HG03457 (cell line): ENCODE measurements around the gene ICAM4.

Source experiments
- ATAC-seq: cut with Tn5 transposase; IDR thresholded peaks from one replicate; pipeline ENCODE4 v1.9.1; 2021; ENCODE audit warnings: moderate number of reproducible peaks; ENCODE audit not compliant: unreplicated experiment

Gene ICAM4

DNA sequence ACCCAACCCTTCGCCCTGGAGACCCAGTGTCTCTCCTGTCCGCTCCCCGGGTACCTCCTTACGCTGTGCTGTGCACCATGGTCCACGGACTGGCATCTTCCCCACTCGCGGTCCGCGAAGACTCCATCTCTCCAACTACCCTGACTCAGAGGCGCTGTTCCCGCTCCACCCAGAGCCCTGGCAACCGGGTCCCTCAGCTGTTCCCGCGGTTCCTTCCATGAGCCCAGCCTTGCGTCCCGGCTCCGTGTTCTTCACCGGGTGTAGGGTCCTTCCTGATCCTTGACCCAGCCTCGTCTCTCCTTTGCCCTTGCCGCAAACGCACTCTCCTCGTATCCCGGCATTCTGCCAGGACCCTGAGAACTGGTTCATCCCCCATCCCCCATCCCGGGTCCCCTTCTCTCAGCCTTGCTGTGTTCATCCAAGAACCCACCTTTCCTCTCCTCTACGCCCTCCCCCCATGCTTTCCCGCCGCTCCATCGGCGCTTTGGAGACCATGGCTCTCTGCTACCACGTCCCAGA is 3.7 kb downstream of the ICAM4 start:
- ATAC-seq = no peak

DNA sequence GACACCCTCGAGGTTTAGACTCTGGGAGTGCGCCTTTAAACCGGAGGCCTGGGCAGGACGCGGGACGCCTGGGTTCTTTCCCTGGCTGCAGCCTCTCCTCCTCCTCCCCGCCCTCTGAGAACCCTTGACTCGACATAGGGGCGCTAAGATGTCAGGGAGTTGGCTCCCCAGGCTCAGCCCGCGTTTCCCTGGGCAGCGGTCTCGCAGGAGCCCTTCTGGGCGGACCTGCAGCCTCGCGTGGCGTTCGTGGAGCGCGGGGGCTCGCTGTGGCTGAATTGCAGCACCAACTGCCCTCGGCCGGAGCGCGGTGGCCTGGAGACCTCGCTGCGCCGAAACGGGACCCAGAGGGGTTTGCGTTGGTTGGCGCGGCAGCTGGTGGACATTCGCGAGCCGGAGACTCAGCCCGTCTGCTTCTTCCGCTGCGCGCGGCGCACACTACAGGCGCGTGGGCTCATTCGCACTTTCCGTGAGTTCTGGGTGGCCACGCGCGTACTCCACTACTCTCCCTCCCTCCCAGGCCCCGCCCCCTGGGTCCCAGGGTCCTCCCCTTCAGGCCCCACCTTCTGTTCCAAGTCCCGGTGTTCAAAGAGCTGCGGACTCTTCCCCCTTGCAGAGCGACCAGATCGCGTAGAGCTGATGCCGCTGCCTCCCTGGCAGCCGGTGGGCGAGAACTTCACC is 4.3 kb downstream of the ICAM4 start:
- no peak for ATAC-seq

DNA sequence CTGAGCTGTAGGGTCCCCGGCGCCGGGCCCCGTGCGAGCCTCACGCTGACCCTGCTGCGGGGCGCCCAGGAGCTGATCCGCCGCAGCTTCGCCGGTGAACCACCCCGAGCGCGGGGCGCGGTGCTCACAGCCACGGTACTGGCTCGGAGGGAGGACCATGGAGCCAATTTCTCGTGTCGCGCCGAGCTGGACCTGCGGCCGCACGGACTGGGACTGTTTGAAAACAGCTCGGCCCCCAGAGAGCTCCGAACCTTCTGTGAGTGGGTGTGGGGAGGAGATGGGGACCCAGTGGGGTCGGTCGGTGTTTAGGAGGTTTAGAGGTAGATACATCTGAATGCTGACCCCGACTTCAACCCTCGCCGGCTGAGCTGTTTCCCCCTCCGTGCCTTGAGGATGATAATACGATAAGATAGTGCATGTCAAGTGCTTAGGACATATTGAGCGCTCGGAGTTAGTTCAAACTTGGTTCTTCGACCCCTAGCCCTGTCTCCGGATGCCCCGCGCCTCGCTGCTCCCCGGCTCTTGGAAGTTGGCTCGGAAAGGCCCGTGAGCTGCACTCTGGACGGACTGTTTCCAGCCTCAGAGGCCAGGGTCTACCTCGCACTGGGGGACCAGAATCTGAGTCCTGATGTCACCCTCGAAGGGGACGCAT is 4.9 kb downstream of the ICAM4 start:
- ATAC-seq = no peak

GRCh38 chr19:10292206-10292788 is 5.5 kb downstream of the ICAM4 start:
- peak; percentile 34 for ATAC-seq

DNA sequence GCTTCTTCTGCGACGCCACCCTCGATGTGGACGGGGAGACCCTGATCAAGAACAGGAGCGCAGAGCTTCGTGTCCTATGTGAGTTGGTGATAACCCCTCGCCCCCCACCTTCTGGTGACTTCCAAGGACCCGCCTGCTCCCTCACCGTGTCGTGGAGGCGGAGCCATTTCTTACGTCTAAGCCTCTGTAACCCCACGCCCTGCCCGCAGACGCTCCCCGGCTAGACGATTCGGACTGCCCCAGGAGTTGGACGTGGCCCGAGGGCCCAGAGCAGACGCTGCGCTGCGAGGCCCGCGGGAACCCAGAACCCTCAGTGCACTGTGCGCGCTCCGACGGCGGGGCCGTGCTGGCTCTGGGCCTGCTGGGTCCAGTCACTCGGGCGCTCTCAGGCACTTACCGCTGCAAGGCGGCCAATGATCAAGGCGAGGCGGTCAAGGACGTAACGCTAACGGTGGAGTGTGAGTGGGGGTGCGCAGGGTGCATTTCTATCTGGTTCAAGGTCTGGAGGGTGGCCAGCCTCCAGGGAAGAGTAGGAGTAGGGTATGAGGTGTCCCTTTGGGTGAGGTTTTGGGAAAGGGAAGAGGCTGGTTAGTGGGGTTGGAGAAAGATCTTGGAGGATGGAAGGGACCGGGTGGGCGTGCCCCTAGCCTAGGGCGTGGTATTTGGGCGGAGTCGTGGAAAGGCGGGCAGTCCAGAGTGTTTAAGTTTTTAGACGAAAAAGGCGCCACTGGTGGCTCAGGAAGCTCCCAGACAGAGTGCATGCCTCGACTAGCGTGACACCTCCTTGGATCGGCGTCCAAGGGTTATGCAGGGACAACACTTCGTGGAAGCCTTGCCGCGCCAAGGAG is 6.3 kb downstream of the ICAM4 start:
- no peak for ATAC-seq

DNA sequence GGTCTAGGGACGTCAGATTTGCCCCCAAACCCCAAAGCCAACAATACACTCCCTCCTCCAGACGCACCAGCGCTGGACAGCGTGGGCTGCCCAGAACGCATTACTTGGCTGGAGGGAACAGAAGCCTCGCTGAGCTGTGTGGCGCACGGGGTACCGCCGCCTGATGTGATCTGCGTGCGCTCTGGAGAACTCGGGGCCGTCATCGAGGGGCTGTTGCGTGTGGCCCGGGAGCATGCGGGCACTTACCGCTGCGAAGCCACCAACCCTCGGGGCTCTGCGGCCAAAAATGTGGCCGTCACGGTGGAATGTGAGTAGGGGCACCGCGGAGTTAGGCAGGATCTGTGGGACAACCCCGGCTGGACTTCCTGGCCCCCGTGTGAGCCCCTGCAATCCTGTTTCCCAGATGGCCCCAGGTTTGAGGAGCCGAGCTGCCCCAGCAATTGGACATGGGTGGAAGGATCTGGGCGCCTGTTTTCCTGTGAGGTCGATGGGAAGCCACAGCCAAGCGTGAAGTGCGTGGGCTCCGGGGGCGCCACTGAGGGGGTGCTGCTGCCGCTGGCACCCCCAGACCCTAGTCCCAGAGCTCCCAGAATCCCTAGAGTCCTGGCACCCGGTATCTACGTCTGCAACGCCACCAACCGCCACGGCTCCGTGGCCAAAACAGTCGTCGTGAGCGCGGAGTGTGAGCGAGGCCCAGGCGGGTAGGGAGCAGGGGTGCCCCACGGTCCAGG is 7.0 kb downstream of the ICAM4 start:
- ATAC-seq = no peak

- ATAC-seq = no peak
Observed at GRCh38 chr19:10294368-10294697, 7.6 kb downstream of the ICAM4 start.

DNA sequence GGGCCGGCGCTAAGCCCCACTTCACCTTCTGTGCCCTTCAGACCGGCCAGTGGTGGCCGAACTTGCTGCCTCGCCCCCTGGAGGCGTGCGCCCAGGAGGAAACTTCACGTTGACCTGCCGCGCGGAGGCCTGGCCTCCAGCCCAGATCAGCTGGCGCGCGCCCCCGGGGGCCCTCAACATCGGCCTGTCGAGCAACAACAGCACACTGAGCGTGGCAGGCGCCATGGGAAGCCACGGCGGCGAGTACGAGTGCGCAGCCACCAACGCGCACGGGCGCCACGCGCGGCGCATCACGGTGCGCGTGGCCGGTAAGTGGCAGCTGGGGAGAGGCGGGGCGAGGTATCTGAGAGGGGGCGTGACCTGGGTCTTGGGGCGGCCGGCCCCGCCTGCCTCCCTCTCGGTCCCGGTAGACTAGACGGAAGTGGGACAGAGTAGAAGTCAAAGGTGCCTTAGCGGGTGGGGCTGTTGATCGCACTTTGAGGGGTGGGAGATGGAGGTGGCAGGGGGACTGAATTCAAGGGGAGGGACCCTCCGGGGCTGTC is 8.6 kb downstream of the ICAM4 start:
- ATAC-seq = no peak

- ATAC-seq = no peak
Observed at GRCh38 chr19:10295847-10296591, 9.3 kb downstream of the ICAM4 start.

DNA sequence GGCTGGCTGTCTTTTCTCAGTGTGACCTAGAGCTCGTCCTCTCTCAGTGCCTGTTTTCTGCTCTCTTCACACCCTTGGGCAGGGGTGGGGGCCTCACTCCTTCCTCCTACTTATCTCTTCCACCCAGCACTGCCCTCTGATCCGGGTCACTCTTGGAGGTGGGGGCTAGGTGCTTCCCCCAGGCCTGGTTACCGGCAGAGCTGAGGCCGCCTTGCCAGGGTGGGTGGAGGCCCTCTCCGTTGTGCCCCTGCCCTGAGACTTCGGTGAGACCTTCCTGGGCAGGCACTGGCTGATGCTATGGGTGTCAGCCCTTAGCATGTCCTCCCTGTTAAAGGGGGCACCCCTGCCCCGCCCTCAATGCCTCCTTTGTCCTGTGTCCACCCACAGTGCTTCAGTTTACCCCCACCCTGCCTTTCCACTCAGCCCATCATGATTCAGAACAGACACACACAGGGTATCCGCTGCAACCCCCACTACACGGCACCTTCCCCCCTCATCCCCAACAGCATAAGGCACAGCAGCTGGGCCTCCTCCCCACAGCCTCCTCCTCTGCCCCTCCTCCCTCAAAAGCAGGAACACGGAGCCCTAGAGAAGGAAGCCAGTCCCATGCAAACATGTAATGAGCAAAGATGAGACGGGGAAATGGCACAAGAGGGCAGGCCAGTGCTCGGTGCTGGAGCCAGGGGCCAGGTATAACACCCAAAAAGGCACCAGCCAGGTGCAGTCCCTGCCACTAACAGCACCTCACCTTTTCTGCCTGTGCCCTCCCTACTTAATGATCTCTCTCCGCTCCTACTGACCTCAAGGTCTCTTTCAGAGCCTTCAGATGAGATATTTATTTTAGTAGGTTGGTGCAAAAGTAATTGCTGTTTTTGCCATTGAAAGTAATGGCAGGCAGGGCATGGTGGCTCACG is 13.0 kb downstream of the ICAM4 start:
- no peak for ATAC-seq

- ATAC-seq = no peak
Observed at GRCh38 chr19:10305139-10305806, 18.5 kb downstream of the ICAM4 start.

- no peak for ATAC-seq
Observed at GRCh38 chr19:10306327-10306726, 19.6 kb downstream of the ICAM4 start.

DNA sequence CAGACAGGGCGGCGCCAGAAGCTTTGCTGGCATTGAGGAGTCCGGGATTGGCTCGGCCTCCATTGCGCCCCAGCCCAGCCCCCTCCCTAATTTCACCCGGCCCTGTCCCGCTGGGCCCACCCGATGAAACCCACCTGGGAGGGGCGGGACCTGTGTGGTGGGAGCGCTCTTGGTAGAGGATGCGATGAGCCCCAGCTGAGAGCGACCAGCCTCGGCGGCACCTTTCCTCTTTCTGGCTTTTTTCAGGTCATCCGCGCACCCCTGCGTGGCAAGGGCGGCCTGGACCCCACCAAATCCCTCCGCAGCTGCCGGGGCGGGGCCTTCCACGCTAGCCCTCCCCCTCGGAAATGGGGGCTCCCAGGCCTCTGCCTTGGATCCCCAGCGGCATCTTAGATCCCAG is 22.7 kb downstream of the ICAM4 start, which contains the start of gene ZGLP1:
TSS of gene ZGLP1 (minus strand) at position 393 of the 400 bp plus-strand sequence.
- ATAC-seq = no peak

- ATAC-seq = peak; percentile 70
Observed at GRCh38 chr19:10315335-10316214, 28.8 kb downstream of the ICAM4 start, which contains the start of gene FDX2. Gene FDX2 (minus strand): TSS chr19:10316015. CDS start chr19:10315996, 19 bp downstream.

DNA sequence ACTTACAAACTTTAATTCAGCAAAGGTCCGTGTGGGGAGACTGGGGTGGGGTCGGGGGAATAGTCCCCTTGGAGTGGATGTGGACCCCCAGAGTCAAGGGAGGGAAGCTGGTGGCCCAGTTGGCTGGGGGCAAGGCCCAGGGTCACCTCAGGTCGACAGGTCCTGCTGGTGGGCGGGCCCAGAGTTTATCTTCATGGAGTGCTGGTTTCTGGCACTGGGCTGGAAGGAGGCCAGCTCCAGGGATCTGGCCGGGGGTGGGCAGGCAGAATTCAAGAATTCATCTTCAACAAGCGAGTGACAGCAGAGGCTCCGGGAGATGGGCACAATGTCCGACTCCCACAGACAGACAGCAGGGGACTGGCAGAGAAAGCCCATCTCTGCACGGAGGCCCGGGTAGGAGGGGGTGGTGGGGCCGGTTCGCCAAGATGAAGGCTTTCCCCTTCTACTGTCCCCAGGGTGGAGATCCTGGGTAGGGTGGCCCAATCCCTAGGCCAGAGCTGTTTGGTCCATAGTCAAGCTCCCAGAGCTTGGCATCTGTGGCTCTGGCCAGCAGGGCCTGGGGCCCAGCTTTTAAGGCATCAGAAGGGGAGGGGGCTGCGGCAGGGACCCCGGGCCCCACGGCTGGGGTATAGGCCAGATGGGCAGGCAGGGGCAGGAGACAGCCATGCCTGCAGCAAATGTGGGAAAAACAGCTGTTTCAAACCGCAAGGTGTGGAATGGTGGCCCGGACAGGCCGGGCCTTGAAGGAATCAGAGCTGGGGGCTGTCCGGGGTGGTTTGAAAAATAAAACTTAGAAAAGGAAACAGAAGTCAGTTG is 29.7 kb downstream of the ICAM4 start:
- peak; percentile 13 for ATAC-seq
